IMR-90 (cell line): ENCODE measurements around the gene SLC7A9. TPM values are rescaled to one million over a fixed set of nuclear protein-coding genes. Genes with fewer than 3 reads are reported as not detected.
A peak's percentile ranks its signal among the peaks of the same experiment; 100 is the strongest.

ENCODE experiments used
- ATAC-seq: fragments of 200-7000 bp; cut with Tn5 transposase; 2 replicates; pipeline ENCODE4 v1.9.1; 2020; ENCODE audit warnings: low read depth, mild to moderate bottlenecking, moderate library complexity
- BruUV-seq: library from RNA; stranded (reverse); fragments of 400-500 nt; replicated peaks from 2 replicates; lab custom pipeline; 2021; lab: Mats Ljungman, UMichigan
- CTCF ChIA-PET: fragments of 300-600 bp; formaldehyde crosslinking; extraction: SDS; loops from one replicate; lab custom pipeline; 2021; ENCODE audit warnings: antibody characterized with exemption; lab: Yijun Ruan, JAX
- POLR2A ChIA-PET: fragments of 300-600 bp; sonication (Branson Sonifier 250); formaldehyde crosslinking; loops from one replicate; lab custom pipeline; 2022; ENCODE audit warnings: antibody characterized with exemption; ENCODE audit not compliant: unreplicated experiment; lab: Charles Lee
- DNase-seq: peaks from one replicate; pipeline ENCODE4 v3.0.0; 2013
- H2AFZ ChIP-seq: replicated peaks from 2 replicates; pipeline ENCODE3; 2013; ENCODE audit warnings: low read length, mild to moderate bottlenecking; ENCODE audit not compliant: poor library complexity
- H2AK5ac ChIP-seq: 2 replicates; pipeline ENCODE4 v1.6.1; 2013; ENCODE audit warnings: low read depth, low read length, inconsistent platforms
- H2AK9ac ChIP-seq: replicated peaks from 2 replicates; pipeline ENCODE3; 2013; ENCODE audit warnings: mild to moderate bottlenecking, low read depth, low read length, moderate library complexity; ENCODE audit not compliant: poor library complexity
- H2BK120ac ChIP-seq: 2 replicates; pipeline ENCODE4 v1.6.1; 2013; ENCODE audit warnings: low read depth, low read length, inconsistent platforms
- H2BK15ac ChIP-seq: 3 replicates; pipeline ENCODE4 v1.6.1; 2013; ENCODE audit warnings: low read depth, low read length, inconsistent platforms
- H2BK20ac ChIP-seq: 2 replicates; pipeline ENCODE4 v1.6.1; 2013; ENCODE audit warnings: low read depth, mild to moderate bottlenecking, inconsistent platforms, low read length, moderate library complexity
- H2BK5ac ChIP-seq: 2 replicates; pipeline ENCODE4 v1.6.1; 2013; ENCODE audit warnings: mild to moderate bottlenecking, low read depth, low read length, inconsistent platforms; ENCODE audit not compliant: poor library complexity, severe bottlenecking
- H3K14ac ChIP-seq: replicated peaks from 2 replicates; pipeline ENCODE4 v1.6.1; 2013; ENCODE audit warnings: low read depth, low read length, inconsistent platforms
- H3K18ac ChIP-seq: 2 replicates; pipeline ENCODE4 v1.6.1; 2013; ENCODE audit warnings: low read depth, low read length, control low read depth
- H3K23ac ChIP-seq: 2 replicates; pipeline ENCODE4 v1.6.1; 2013; ENCODE audit warnings: low read depth, low read length, inconsistent platforms
- H3K27ac ChIP-seq: 2 replicates; pipeline ENCODE4 v1.5.1; 2013; ENCODE audit warnings: mild to moderate bottlenecking, control low read depth, low read length; ENCODE audit not compliant: insufficient read depth
- H3K27me3 ChIP-seq: 2 replicates; pipeline ENCODE4 v1.6.1; 2013; ENCODE audit warnings: low read length; ENCODE audit not compliant: control insufficient read depth, insufficient read depth
- H3K36me3 ChIP-seq: 2 replicates; pipeline ENCODE4 v1.6.1; 2013; ENCODE audit warnings: low read length, mixed read lengths; ENCODE audit not compliant: control insufficient read depth, insufficient read depth
- H3K4ac ChIP-seq: 2 replicates; pipeline ENCODE4 v1.6.1; 2013; ENCODE audit warnings: low read depth, low read length, inconsistent platforms
- H3K4me1 ChIP-seq: 2 replicates; pipeline ENCODE4 v1.6.1; 2013; ENCODE audit warnings: low read length, mixed read lengths; ENCODE audit not compliant: control insufficient read depth, insufficient read depth
- H3K4me2 ChIP-seq: 2 replicates; pipeline ENCODE4 v1.6.1; 2013; ENCODE audit warnings: low read depth, mild to moderate bottlenecking, control low read depth, low read length, moderate library complexity
- H3K4me3 ChIP-seq: 2 replicates; pipeline ENCODE4 v1.5.1; 2013; ENCODE audit warnings: low read depth, mild to moderate bottlenecking, control low read depth, low read length, moderate library complexity; ENCODE audit not compliant: insufficient read depth
- H3K56ac ChIP-seq: 2 replicates; pipeline ENCODE4 v1.6.1; 2013; ENCODE audit warnings: low read length, inconsistent platforms; ENCODE audit not compliant: insufficient read depth; ENCODE audit errors: extremely low read depth
- H3K79me1 ChIP-seq, 2 experiments: 2 replicates each; pipeline ENCODE4 v1.6.1; 2013; ENCODE audit warnings: low read length in 2 of 2, inconsistent platforms in 1 of 2, low read depth in 1 of 2
- H3K9ac ChIP-seq: 2 replicates; pipeline ENCODE4 v1.6.1; 2013; ENCODE audit warnings: low read depth, low read length, control low read depth
- H3K9me1 ChIP-seq: 2 replicates; pipeline ENCODE4 v1.6.1; 2013; ENCODE audit warnings: low read length, inconsistent platforms; ENCODE audit not compliant: insufficient read depth
- H3K9me3 ChIP-seq: 2 replicates; pipeline ENCODE4 v1.6.1; 2013; ENCODE audit warnings: low read length; ENCODE audit not compliant: control insufficient read depth, insufficient read depth
- H4K20me1 ChIP-seq: 2 replicates; pipeline ENCODE4 v1.6.1; 2013; ENCODE audit warnings: low read length, inconsistent platforms; ENCODE audit not compliant: insufficient read depth
- H4K5ac ChIP-seq: 2 replicates; pipeline ENCODE4 v1.6.1; 2013; ENCODE audit warnings: mild to moderate bottlenecking, low read depth, low read length, control low read depth
- H4K8ac ChIP-seq, 2 experiments: 2 replicates each; pipeline ENCODE4 v1.6.1; 2013; ENCODE audit warnings: low read depth in 2 of 2, low read length in 2 of 2, control low read depth in 1 of 2, inconsistent platforms in 1 of 2
- H4K91ac ChIP-seq: 2 replicates; pipeline ENCODE4 v1.6.1; 2013; ENCODE audit warnings: low read depth, low read length, inconsistent platforms; ENCODE audit not compliant: insufficient read depth
- WGBS, 2 experiments: methylation state at CpG; one replicate each; pipeline versions ENCODE4 v1.1.5 to v1.1.7; 2013; ENCODE audit warnings: missing lambda C conversion rate in 2 of 2; ENCODE audit not compliant: insufficient read length in 1 of 2; ENCODE audit errors: extremely low coverage in 2 of 2; 5-methylcytosine and 5-hydroxymethylcytosine counted together
- dilution Hi-C: fragments of 300-500 bp; cut with HindIII; formaldehyde crosslinking; loops from one replicate; pipeline ENCODE4 v1.14.3; 2018; ENCODE audit warnings: low sequenced_read_pairs; ENCODE audit not compliant: unreplicated experiment
- in situ Hi-C: fragments of 300-500 bp; cut with MboI; formaldehyde crosslinking; loops from 3 replicates; pipeline ENCODE4 v1.14.3; 2019; ENCODE audit warnings: low sequenced_read_pairs, inconsistent platforms, mixed read lengths
- intact Hi-C: fragments of 100-400 bp; cut with micrococcal nuclease; formaldehyde crosslinking; loops from 2 replicates; pipeline ENCODE4 v1.10.0; 2022
- polyA plus RNA-seq, 3 experiments: library from polyadenylated mRNA; depleted of rRNA; stranded (reverse); fragments of >200 nt; gene quantifications; 2 replicates each; pipeline ENCODE4 v1.2.3, GENCODE V29; 2012; ENCODE audit warnings: low replicate concordance in 1 of 3
- total RNA-seq: library from RNA; depleted of rRNA; stranded (reverse); fragments of >200 nt; gene quantifications from 2 replicates; pipeline ENCODE4 v1.2.3, GENCODE V29; 2012
- TF ChIP-seq, protein P1 (sequence below): conservative IDR thresholded peaks from 2 replicates; pipeline ENCODE4 v1.5.1; 2012; ENCODE audit warnings: mild to moderate bottlenecking, low read depth, low read length, improper control_type of control experiment

The SLC7A9 gene
- total and polyA plus RNA-seq, 2 of the 4 experiments (the other 2 are of a cell fraction) = not detected

DNA sequence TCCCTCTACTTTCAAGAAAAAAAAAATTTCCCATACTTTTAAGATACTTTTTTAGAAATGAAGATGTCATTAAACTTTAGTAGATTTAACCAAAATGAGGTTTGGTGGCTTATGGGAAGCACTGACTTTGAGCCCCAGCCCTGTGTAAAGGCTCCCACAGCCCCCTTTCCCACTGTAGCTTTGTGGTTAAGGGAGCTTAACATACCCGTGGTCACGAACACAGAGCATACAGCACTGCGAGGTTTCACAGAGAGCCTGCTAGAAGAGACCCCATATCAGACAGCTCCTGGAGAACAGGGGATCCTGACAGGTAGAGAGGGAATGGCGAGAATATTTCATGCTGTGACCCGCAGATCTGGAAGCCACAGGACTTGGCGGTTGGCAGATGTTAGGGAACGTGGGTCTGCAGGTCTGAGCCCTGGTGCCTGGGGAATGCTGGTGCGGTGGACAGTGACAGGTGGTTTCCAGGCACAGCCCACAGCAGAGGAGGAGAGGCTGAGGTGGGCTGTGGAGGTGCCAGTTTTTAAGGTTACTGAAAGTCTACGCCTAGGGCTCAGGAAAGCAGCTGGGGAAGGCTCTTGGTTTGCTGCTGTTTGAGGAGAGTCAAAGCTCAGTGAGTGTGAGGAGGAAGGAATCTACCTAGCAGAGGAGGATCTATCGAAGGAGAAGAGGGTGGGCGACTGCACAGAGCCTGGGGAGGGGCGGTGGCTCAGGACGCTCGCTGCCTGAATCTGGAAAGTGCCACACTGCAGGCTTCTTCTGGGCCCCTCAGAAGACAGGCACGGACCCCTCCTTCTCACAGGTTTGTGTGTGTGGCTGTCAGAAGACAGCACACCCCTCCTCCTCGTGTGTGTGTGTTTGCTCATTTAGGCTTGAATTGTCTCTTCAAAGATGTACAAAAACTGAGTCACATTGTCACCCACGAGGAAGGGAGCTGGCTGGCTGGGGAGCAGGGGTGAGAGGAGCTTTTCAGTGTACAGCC is 49.9 kb downstream of the SLC7A9 start:
- Histone ChIP-seq H2BK5ac (no peak overlapping the region), H3K27ac (no peak overlapping the region), H2AFZ (peak overlapping the region; percentile 32), H3K9me3 (no peaks in the 10 kb centered on the region), H3K18ac (no peak overlapping the region), H3K23ac (no peak overlapping the region), H2BK15ac (no peak overlapping the region), H4K91ac (no peak overlapping the region), H2AK5ac (no peak overlapping the region), H3K9ac (no peak overlapping the region), H3K36me3 (no peaks in the 10 kb centered on the region), H2BK20ac (no peak overlapping the region), H2AK9ac (no peak overlapping the region), H3K27me3 (peaks cover 14% of the 10 kb centered on the region), H3K14ac (no peak overlapping the region), H3K56ac (no peak overlapping the region), H3K79me1 (no peaks in the 10 kb centered on the region), H3K4me1 (no peaks in the 10 kb centered on the region), H4K8ac (no peak overlapping the region), H2BK120ac (no peak overlapping the region), H4K20me1 (no peaks in the 10 kb centered on the region), H3K4me2 (no peak overlapping the region), H4K5ac (no peak overlapping the region), H3K4me3 (no peak overlapping the region), H3K9me1 (no peaks in the 10 kb centered on the region), H3K4ac (no peak overlapping the region)
- dilution Hi-C loops = no loop called here
- 65% methylated on average over 3 of the region's 17 CpGs; no CpG with 5 or more reads in 1 of the 2 experiments for WGBS, 2 experiments
- DNase-seq (no peak), ATAC-seq (no peak)
- in situ Hi-C loops = no loop called here
- CTCF ChIA-PET = interaction anchor here (0.7 kb wide), 1 partner anchor 10 kb away, joined by 3 read pairs; no protein-coding TSS in a partner anchor
- intact Hi-C loops = no loop called here
- TF ChIP-seq, protein P1, sequence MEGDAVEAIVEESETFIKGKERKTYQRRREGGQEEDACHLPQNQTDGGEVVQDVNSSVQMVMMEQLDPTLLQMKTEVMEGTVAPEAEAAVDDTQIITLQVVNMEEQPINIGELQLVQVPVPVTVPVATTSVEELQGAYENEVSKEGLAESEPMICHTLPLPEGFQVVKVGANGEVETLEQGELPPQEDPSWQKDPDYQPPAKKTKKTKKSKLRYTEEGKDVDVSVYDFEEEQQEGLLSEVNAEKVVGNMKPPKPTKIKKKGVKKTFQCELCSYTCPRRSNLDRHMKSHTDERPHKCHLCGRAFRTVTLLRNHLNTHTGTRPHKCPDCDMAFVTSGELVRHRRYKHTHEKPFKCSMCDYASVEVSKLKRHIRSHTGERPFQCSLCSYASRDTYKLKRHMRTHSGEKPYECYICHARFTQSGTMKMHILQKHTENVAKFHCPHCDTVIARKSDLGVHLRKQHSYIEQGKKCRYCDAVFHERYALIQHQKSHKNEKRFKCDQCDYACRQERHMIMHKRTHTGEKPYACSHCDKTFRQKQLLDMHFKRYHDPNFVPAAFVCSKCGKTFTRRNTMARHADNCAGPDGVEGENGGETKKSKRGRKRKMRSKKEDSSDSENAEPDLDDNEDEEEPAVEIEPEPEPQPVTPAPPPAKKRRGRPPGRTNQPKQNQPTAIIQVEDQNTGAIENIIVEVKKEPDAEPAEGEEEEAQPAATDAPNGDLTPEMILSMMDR = no peak
- POLR2A ChIA-PET = no interaction called here
- BruUV-seq = no TSS peak
